MM.1S (cell line): Measurements from ENCODE around the gene ARIH1.

ENCODE experiments used
- DNase-seq: peaks from one replicate; pipeline ENCODE4 v3.0.0-alpha.2; 2015
- H2AFZ ChIP-seq: fragments of 300-600 bp; sonication (generic); 2 replicates; pipeline ENCODE4 v1.6.0; 2016; ENCODE audit warnings: antibody characterized with exemption, low read length
- H3F3A ChIP-seq: fragments of 300-600 bp; sonication (generic); 2 replicates; pipeline ENCODE4 v1.6.1; 2016; ENCODE audit warnings: mild to moderate bottlenecking, antibody characterized with exemption, low read length, moderate library complexity, mixed read lengths; ENCODE audit not compliant: insufficient read depth
- H3K27ac ChIP-seq: fragments of 300-600 bp; sonication (generic); 2 replicates; pipeline ENCODE4 v1.5.1; 2016; ENCODE audit warnings: mild to moderate bottlenecking, low read length
- H3K27me3 ChIP-seq: fragments of 300-600 bp; sonication (generic); replicated peaks from 2 replicates; pipeline ENCODE4 v1.6.0; 2016; ENCODE audit warnings: low read length; ENCODE audit not compliant: insufficient read depth
- H3K36me3 ChIP-seq: fragments of 300-600 bp; sonication (generic); replicated peaks from 2 replicates; pipeline ENCODE4 v1.6.1; 2016; ENCODE audit warnings: mild to moderate bottlenecking, low read length, mixed read lengths; ENCODE audit not compliant: insufficient read depth
- H3K4me1 ChIP-seq: fragments of 300-600 bp; sonication (generic); 2 replicates; pipeline ENCODE4 v1.6.1; 2016; ENCODE audit warnings: low read length, mixed read lengths
- H3K4me2 ChIP-seq: fragments of 300-600 bp; sonication (generic); 2 replicates; pipeline ENCODE4 v1.6.0; 2016; ENCODE audit warnings: low read depth, low read length
- H3K4me3 ChIP-seq: fragments of 300-600 bp; sonication (generic); 2 replicates; pipeline ENCODE4 v1.5.1; 2016; ENCODE audit warnings: low read length, mixed read lengths
- H3K79me2 ChIP-seq: fragments of 300-600 bp; sonication (generic); 2 replicates; pipeline ENCODE4 v1.6.1; 2016; ENCODE audit warnings: mixed run types, low read length, mixed read lengths
- H3K9ac ChIP-seq: fragments of 300-600 bp; sonication (generic); 2 replicates; pipeline ENCODE4 v1.6.1; 2016; ENCODE audit warnings: low read length, mixed read lengths
- H3K9me2 ChIP-seq: fragments of 300-600 bp; sonication (generic); replicated peaks from 2 replicates; pipeline ENCODE4 v1.6.1; 2016; ENCODE audit warnings: mild to moderate bottlenecking, low read length, mixed read lengths; ENCODE audit not compliant: insufficient read depth
- H3K9me3 ChIP-seq: fragments of 300-600 bp; sonication (generic); replicated peaks from 2 replicates; pipeline ENCODE4 v1.6.1; 2016; ENCODE audit warnings: mild to moderate bottlenecking, low read length, mixed read lengths; ENCODE audit not compliant: insufficient read depth
- H4K20me1 ChIP-seq: fragments of 300-600 bp; sonication (generic); 2 replicates; pipeline ENCODE4 v1.6.1; 2016; ENCODE audit warnings: mild to moderate bottlenecking, low read length, moderate library complexity, mixed read lengths; ENCODE audit not compliant: insufficient read depth
- CTCF ChIP-seq: fragments of 300-600 bp; sonication (generic); IDR thresholded peaks from 2 replicates; pipeline ENCODE4 v1.5.1; 2016; ENCODE audit warnings: antibody characterized with exemption, low read length, mixed read lengths
- EZH2 ChIP-seq: fragments of 300-600 bp; sonication (generic); optimal IDR thresholded peaks from 2 replicates; pipeline ENCODE3; 2017; ENCODE audit warnings: low read depth, mild to moderate bottlenecking, antibody characterized with exemption, low read length, mixed read lengths
- EZH2phosphoT487 ChIP-seq: fragments of 300-600 bp; sonication (generic); IDR thresholded peaks from 2 replicates; pipeline ENCODE4 v1.6.1; 2018; ENCODE audit warnings: antibody characterized with exemption, low read length

Gene ARIH1

DNA sequence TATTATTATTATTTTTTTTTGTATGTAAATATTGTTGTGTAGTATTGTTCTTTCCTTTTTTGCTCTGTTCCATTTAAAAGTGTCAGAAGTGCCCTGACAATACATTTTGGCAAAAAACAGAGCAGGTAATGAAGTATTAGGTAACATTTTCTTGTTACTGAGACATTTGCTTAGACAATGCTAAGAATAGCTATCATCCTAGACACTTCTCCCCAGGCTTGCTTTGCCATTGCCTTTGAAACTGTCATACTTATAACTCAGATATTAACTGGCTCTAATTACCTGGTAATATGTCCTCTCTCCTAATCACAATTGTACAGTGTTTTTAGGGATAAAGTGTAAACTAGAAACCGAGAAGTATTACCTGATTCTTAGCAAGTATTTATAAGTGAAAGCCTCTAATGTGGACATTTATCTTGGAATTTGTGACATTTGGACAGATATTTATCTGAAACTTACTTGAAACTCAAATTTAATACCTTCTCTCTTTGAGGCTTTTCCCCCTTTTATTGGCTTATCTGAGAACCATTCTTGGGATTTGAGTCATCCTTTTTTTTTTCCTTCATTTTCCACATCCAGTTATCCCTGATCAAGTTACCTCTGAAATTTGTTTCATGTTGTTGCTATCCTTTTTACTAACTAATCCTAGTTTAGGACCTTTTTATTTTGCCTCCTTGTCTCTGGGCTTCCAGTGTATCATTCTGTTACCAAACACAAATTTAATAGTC is 13.1 kb downstream of the ARIH1 start:
- peaks cover 77% of the 10 kb centered on the region for H4K20me1 ChIP-seq

DNA sequence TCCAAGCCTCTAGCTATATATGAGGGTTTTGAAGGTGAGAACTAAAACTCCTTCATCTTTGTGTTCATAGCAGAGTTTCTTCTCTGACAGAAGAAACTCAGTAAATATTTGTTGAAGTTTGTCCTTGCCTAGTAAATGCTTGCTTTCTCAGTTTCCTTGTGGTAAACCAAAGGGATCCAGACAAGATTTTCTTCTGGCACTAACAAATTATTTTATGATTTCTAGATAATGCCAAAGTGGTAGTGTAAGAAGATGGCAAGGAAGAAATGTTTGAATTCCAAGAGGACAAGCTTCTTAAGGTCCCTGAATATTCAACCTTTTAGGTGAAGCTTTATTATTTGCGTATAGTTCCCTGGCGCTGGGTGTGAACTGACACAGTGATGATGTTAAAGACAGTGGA is 14.4 kb downstream of the ARIH1 start:
- Histone ChIP-seq H3K36me3 (no peaks in the 10 kb centered on the region), H3K9ac (no peak overlapping the region), H3K4me1 (peaks cover 11% of the 10 kb centered on the region), H2AFZ (no peak overlapping the region), H3K79me2 (peaks cover 100% of the 10 kb centered on the region), H3K9me2 (no peaks in the 10 kb centered on the region), H3K4me3 (no peak overlapping the region), H3K27ac (no peak overlapping the region), H3F3A (no peaks in the 10 kb centered on the region), H3K27me3 (no peaks in the 10 kb centered on the region), H3K9me3 (no peaks in the 10 kb centered on the region), H4K20me1 (peaks cover 76% of the 10 kb centered on the region), H3K4me2 (no peak overlapping the region)
- TF ChIP-seq EZH2phosphoT487 (no peak), EZH2 (no peak), CTCF (no peak)
- DNase-seq = no peak

More for the DNA sequence above, 13.1 kb downstream of the ARIH1 start:
- Histone ChIP-seq H3K4me2 (no peak overlapping the region), H3K27me3 (no peaks in the 10 kb centered on the region), H3K79me2 (peaks cover 100% of the 10 kb centered on the region), H3K27ac (no peak overlapping the region), H3K4me3 (no peak overlapping the region), H3K9me2 (no peaks in the 10 kb centered on the region), H3K9ac (no peak overlapping the region), H3K4me1 (peaks cover 11% of the 10 kb centered on the region), H3K36me3 (no peaks in the 10 kb centered on the region), H3K9me3 (no peaks in the 10 kb centered on the region), H3F3A (no peaks in the 10 kb centered on the region), H2AFZ (no peak overlapping the region)
- no peak for DNase-seq
- TF ChIP-seq CTCF (no peak), EZH2 (no peak), EZH2phosphoT487 (no peak)

GRCh38 chr15:72489943-72490554 is 15.9 kb downstream of the ARIH1 start:
- Histone ChIP-seq H3K36me3 (no peaks in the 10 kb centered on the region), H4K20me1 (peaks cover 89% of the 10 kb centered on the region), H3K4me1 (peaks cover 11% of the 10 kb centered on the region), H3K79me2 (peaks cover 100% of the 10 kb centered on the region), H3K27me3 (no peaks in the 10 kb centered on the region), H3F3A (no peaks in the 10 kb centered on the region), H3K4me3 (no peak overlapping the region), H3K9me2 (no peaks in the 10 kb centered on the region), H3K27ac (no peak overlapping the region), H3K4me2 (no peak overlapping the region), H3K9me3 (no peaks in the 10 kb centered on the region), H3K9ac (no peak overlapping the region), H2AFZ (no peak overlapping the region)
- no peak for DNase-seq
- no peak for TF ChIP-seq CTCF
- TF ChIP-seq EZH2phosphoT487 = no peak
- no peak for TF ChIP-seq EZH2
